H9 (cell line): Measurements from ENCODE around the gene STX10. TPM values are rescaled to one million over a fixed set of nuclear protein-coding genes. Genes with fewer than 3 reads are reported as not detected.

Experiments used
- DNase-seq: peaks from one replicate; pipeline ENCODE4 v3.0.0-alpha.2; 2017
- H2AFZ ChIP-seq: one replicate; pipeline ENCODE4 v1.6.1; 2013; ENCODE audit warnings: mild to moderate bottlenecking, low read length, control low read depth, moderate library complexity
- H2AK5ac ChIP-seq: 2 replicates; pipeline ENCODE4 v1.6.1; 2013; ENCODE audit warnings: low read length, control low read depth, mixed read lengths; ENCODE audit not compliant: insufficient read length
- H2BK120ac ChIP-seq: one replicate; pipeline ENCODE4 v1.6.1; 2013; ENCODE audit warnings: low read depth, mild to moderate bottlenecking, low read length, control low read depth, inconsistent platforms; ENCODE audit not compliant: poor library complexity, severe bottlenecking
- H2BK12ac ChIP-seq: 2 replicates; pipeline ENCODE4 v1.6.1; 2013; ENCODE audit warnings: low read length, control low read depth, mixed read lengths, low read depth; ENCODE audit not compliant: insufficient read length
- H2BK15ac ChIP-seq: 2 replicates; pipeline ENCODE4 v1.6.1; 2013; ENCODE audit warnings: low read depth, low read length, control low read depth
- H2BK20ac ChIP-seq: one replicate; pipeline ENCODE4 v1.6.1; 2013; ENCODE audit warnings: low read depth, mild to moderate bottlenecking, low read length, control low read depth, inconsistent platforms; ENCODE audit not compliant: poor library complexity, severe bottlenecking
- H2BK5ac ChIP-seq: 2 replicates; pipeline ENCODE4 v1.6.1; 2013; ENCODE audit warnings: low read length, control low read depth, mixed read lengths; ENCODE audit not compliant: insufficient read length
- H3K14ac ChIP-seq: 2 replicates; pipeline ENCODE4 v1.6.1; 2013; ENCODE audit warnings: low read length, control low read depth; ENCODE audit not compliant: insufficient read depth
- H3K18ac ChIP-seq: 2 replicates; pipeline ENCODE4 v1.6.1; 2013; ENCODE audit warnings: low read depth, mild to moderate bottlenecking, mixed read lengths, low read length, control low read depth; ENCODE audit not compliant: insufficient read length
- H3K23ac ChIP-seq: 2 replicates; pipeline ENCODE4 v1.6.1; 2013; ENCODE audit warnings: low read length, control low read depth, mixed read lengths, low read depth; ENCODE audit not compliant: insufficient read length
- H3K23me2 ChIP-seq: 2 replicates; pipeline ENCODE4 v1.6.1; 2013; ENCODE audit warnings: low read depth, mild to moderate bottlenecking, mixed read lengths, low read length, control low read depth; ENCODE audit not compliant: insufficient read length, poor library complexity, severe bottlenecking
- H3K27ac ChIP-seq: 2 replicates; pipeline ENCODE4 v1.5.1; 2013; ENCODE audit warnings: low read length, control low read depth, mixed read lengths, low read depth; ENCODE audit not compliant: insufficient read length
- H3K27me3 ChIP-seq: 2 replicates; pipeline ENCODE4 v1.6.1; 2013; ENCODE audit warnings: low read length, control low read depth, inconsistent platforms; ENCODE audit not compliant: insufficient read depth
- H3K4ac ChIP-seq: 2 replicates; pipeline ENCODE4 v1.6.1; 2013; ENCODE audit warnings: low read depth, mild to moderate bottlenecking, control low read depth, inconsistent platforms, low read length, moderate library complexity
- H3K4me1 ChIP-seq: 2 replicates; pipeline ENCODE4 v1.6.1; 2013; ENCODE audit warnings: low read length, control low read depth, inconsistent platforms; ENCODE audit not compliant: insufficient read depth
- H3K4me2 ChIP-seq: 2 replicates; pipeline ENCODE4 v1.6.1; 2013; ENCODE audit warnings: low read length, control low read depth, mixed read lengths; ENCODE audit not compliant: insufficient read length, insufficient read depth
- H3K56ac ChIP-seq: 2 replicates; pipeline ENCODE4 v1.6.1; 2013; ENCODE audit warnings: low read depth, mild to moderate bottlenecking, mixed read lengths, low read length, control low read depth; ENCODE audit not compliant: insufficient read length
- H3K79me1 ChIP-seq: 2 replicates; pipeline ENCODE4 v1.6.1; 2013; ENCODE audit warnings: low read depth, mild to moderate bottlenecking, moderate library complexity, low read length, control low read depth, inconsistent platforms; ENCODE audit not compliant: insufficient read depth, poor library complexity, severe bottlenecking
- H3K79me2 ChIP-seq: 2 replicates; pipeline ENCODE4 v1.6.1; 2013; ENCODE audit warnings: low read length, control low read depth, inconsistent platforms; ENCODE audit not compliant: insufficient read depth
- H3K9ac ChIP-seq: 2 replicates; pipeline ENCODE4 v1.6.1; 2013; ENCODE audit warnings: low read length, control low read depth, mixed read lengths; ENCODE audit not compliant: insufficient read length; ENCODE audit errors: extremely low read depth
- H3K9me3 ChIP-seq: one replicate; pipeline ENCODE4 v1.6.1; 2013; ENCODE audit warnings: low read depth, low read length, inconsistent platforms; ENCODE audit not compliant: control insufficient read depth
- H3T11ph ChIP-seq: one replicate; pipeline ENCODE4 v1.6.1; 2013; ENCODE audit warnings: mild to moderate bottlenecking, low read length, control low read depth, inconsistent platforms
- H4K20me1 ChIP-seq: one replicate; pipeline ENCODE4 v1.6.1; 2013; ENCODE audit not compliant: control insufficient read depth, insufficient read length, insufficient read depth
- H4K5ac ChIP-seq: 2 replicates; pipeline ENCODE4 v1.6.1; 2013; ENCODE audit warnings: low read depth, mild to moderate bottlenecking, mixed read lengths, low read length, control low read depth; ENCODE audit not compliant: insufficient read length
- H4K8ac ChIP-seq: replicated peaks from 2 replicates; pipeline ENCODE4 v1.6.1; 2013; ENCODE audit warnings: low read length, control low read depth, mixed read lengths, low read depth; ENCODE audit not compliant: insufficient read length
- H4K91ac ChIP-seq: 2 replicates; pipeline ENCODE4 v1.6.1; 2013; ENCODE audit warnings: low read depth, mild to moderate bottlenecking, moderate library complexity, mixed read lengths, low read length, control low read depth; ENCODE audit not compliant: insufficient read length
- H3K27ac Mint-ChIP-seq, 3 experiments: 2 replicates in 2 of 3; 3 replicates in 1 of 3; pipeline ENCODE4 v1.8.0; 2020 to 2021; ENCODE audit warnings: mixed read lengths in 3 of 3, mild to moderate bottlenecking in 1 of 3, moderate library complexity in 1 of 3
- H3K27me3 Mint-ChIP-seq: 2 replicates; pipeline ENCODE4 v1.8.0; 2021; ENCODE audit warnings: low read depth, mild to moderate bottlenecking, moderate library complexity, mixed read lengths
- H3K36me3 Mint-ChIP-seq, 3 experiments: 2 replicates in 2 of 3; 3 replicates in 1 of 3; pipeline ENCODE4 v1.8.0; 2020 to 2021; ENCODE audit warnings: low read depth in 3 of 3, mixed read lengths in 3 of 3; ENCODE audit not compliant: insufficient read depth in 1 of 3
- H3K4me1 Mint-ChIP-seq, 2 experiments: 2 replicates each; pipeline ENCODE4 v1.8.0; 2020; ENCODE audit warnings: mixed read lengths in 2 of 2
- H3K4me3 Mint-ChIP-seq, 2 experiments: 2 replicates in 1 of 2; 3 replicates in 1 of 2; pipeline ENCODE4 v1.8.0; 2020 to 2021; ENCODE audit warnings: mild to moderate bottlenecking in 2 of 2, mixed read lengths in 2 of 2, moderate library complexity in 1 of 2
- H3K9me3 Mint-ChIP-seq, 2 experiments: 2 replicates in 1 of 2; 3 replicates in 1 of 2; pipeline ENCODE4 v1.8.0; 2020; ENCODE audit warnings: mild to moderate bottlenecking in 2 of 2, mixed read lengths in 2 of 2, moderate library complexity in 1 of 2
- CTCF ChIP-seq: fragments of 200-600 bp; sonication (generic); conservative IDR thresholded peaks from 3 replicates; pipeline ENCODE4 v1.8.0; 2021; ENCODE audit warnings: antibody characterized with exemption, mild to moderate bottlenecking
- WGBS: extraction: QIAGEN DNeasy Blood & Tissue Kit; methylation state at CpG from one replicate; pipeline ENCODE4 v1.1.7; 2013; ENCODE audit warnings: missing lambda C conversion rate, low lambda C conversion rate, mixed read lengths; ENCODE audit not compliant: insufficient read length; ENCODE audit errors: extremely low coverage; 5-methylcytosine and 5-hydroxymethylcytosine counted together
- total RNA-seq: library from RNA; stranded (reverse); gene quantifications from 2 replicates; pipeline ENCODE4 v1.2.1, GENCODE V29; 2021

STX10 gene
- total RNA-seq, 1 experiment from 2014 or later = 39.4 TPM

GRCh38 chr19:13115936-13116281 lies 34.3 kb downstream of the STX10 start:
- peaks cover 30% of the 10 kb centered on the region for H3K79me2 ChIP-seq

More at GRCh38 chr19:13115936-13116281, 34.3 kb downstream of the STX10 start:
- no peaks in the 10 kb centered on the region for H3K79me1 ChIP-seq
- Mint-ChIP-seq H3K9me3 (peaks cover 0 to 1% of the 10 kb centered on the region in 2 experiments; a peak in 2 of 5 replicates), H3K4me1 (peaks cover 29 to 34% of the 10 kb centered on the region in 2 experiments), H3K27ac (peak overlapping the region; percentile 98 to 99 (median 99)), H3K27me3 (no peaks in the 10 kb centered on the region), H3K4me3 (peak overlapping the region; percentile 98 to 100), H3K36me3 (peaks cover 9 to 44% (median 35%) of the 10 kb centered on the region in 3 experiments; a peak in 6 of 7 replicates)
- no peak overlapping the region for H2BK20ac ChIP-seq
- WGBS = no CpG with 5 or more reads among the region's 18 CpGs
- H2BK15ac ChIP-seq = no peak overlapping the region
- no peak for TF ChIP-seq CTCF
- H3K27me3 ChIP-seq = no peaks in the 10 kb centered on the region
- peak overlapping the region; percentile 85 for H3K18ac ChIP-seq
- peaks cover 11% of the 10 kb centered on the region for H3K23me2 ChIP-seq
- H3K27ac ChIP-seq = no peak overlapping the region
- H3K9ac ChIP-seq = peak overlapping the region; percentile 94
- H4K8ac ChIP-seq = no peak overlapping the region
- peaks cover 11% of the 10 kb centered on the region; the same call in 1 of the 2 replicates for H3K4me1 ChIP-seq
- peak overlapping the region; percentile 71 for H3K14ac ChIP-seq
- peak; percentile 24 for DNase-seq
- no peak overlapping the region for H3K23ac ChIP-seq
- peak overlapping the region; percentile 83 for H4K5ac ChIP-seq
- no peak overlapping the region for H3T11ph ChIP-seq
- H3K56ac ChIP-seq = no peak overlapping the region
- H3K4me2 ChIP-seq = peak overlapping the region; percentile 66
- H2BK12ac ChIP-seq = no peak overlapping the region
- no peak overlapping the region for H2BK5ac ChIP-seq
- H2AK5ac ChIP-seq = no peak overlapping the region
- no peaks in the 10 kb centered on the region for H3K9me3 ChIP-seq
- H4K20me1 ChIP-seq = no peaks in the 10 kb centered on the region
- no peak overlapping the region for H2AFZ ChIP-seq
- H4K91ac ChIP-seq = peak overlapping the region; percentile 21
- no peak overlapping the region for H2BK120ac ChIP-seq
- no peak overlapping the region for H3K4ac ChIP-seq
